Lung microvascular endothelial cell (primary cell): Measurements from ENCODE around the gene SLC10A4. TPM values are rescaled to one million over a fixed set of nuclear protein-coding genes. Genes with fewer than 3 reads are reported as not detected.

Experiments
- DNase-seq, 2 donors: peaks; one replicate each; pipeline versions ENCODE4 v3.0.0 to v3.0.0-alpha.2; 2010; ENCODE audit warnings: low read depth in 2 of 2
- total RNA-seq: library from RNA; depleted of rRNA; stranded (reverse); fragments of >200 nt; gene quantifications from 2 replicates; pipeline ENCODE4 v1.2.1, GENCODE V29; 2014

Gene SLC10A4
- total RNA-seq, 1 donor from 2014 or later = 0.20 TPM

DNA sequence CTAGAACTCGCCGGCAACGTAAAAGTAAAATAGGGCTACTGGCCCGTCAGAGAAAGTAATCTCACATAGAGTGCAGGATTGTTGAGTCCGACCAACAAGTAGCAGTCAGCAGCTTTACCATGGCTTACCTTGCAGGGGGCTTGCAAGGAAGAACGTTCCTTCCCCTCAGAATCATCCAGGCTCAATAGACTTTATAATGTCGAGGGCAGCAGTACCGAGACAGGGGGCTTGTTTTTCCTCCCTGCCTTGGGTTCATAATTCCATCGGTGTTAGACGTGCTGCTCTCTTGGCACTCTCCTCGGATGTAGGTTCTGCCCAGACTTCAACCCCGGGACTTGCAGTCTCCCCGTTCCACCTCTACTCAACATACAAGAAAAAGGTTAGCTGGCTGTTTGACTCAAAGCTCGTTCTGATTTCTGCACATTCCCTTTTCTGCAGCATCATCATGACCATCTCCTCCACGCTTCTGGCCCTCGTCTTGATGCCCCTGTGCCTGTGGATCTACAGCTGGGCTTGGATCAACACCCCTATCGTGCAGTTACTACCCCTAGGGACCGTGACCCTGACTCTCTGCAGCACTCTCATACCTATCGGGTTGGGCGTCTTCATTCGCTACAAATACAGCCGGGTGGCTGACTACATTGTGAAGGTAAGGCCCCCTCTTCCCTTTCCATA lies 1.5 kb downstream of the SLC10A4 start:
- no peak for DNase-seq

DNA sequence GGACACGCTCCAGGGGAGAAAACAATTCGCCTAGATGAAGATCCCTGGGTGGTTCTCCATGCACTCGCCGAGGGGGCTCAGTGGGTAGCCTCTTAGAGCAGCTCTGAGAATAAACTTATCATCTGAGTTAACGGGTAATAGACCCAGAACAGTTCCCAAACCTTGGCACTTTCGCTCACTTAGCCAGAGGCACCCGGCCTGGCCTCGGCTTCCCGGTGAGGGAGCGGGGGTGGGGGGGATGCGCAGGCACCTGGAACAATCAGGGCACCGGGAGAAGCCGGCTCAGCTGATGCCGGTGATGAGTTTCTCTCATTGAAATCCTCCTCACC lies 6.5 kb downstream of the SLC10A4 start:
- DNase-seq = no peak

DNA sequence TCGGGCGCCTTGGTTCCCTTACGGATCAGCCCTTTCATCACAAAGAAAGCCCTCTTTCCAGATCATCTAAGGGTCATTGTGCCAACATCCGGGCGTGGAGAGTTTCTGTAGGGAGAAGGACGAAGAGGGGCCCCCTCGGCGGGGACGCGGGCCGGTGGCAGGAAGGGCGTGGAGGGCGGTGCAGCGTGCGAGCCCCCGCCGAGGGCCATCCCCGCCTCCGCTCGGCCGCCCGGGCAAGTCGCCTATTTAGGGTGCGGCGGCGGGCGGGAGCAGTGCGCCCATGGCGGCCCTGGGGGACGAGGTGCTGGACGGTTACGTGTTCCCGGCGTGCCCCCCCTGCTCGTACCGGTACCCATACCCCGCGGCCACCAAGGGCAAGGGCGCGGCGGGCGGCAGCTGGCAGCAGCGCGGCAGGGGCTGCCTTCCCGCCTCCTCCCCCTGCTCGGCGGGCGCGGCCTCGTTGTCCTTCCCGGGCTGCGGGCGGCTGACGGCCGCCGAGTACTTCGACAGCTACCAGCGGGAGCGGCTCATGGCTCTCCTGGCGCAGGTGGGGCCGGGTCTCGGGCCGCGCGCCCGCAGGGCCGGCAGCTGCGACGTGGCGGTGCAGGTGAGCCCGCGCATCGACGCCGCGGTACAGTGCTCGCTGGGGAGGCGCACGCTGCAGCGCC lies 7.0 kb downstream of the SLC10A4 start, which contains the start of gene ZAR1:
Gene ZAR1, plus strand, starts transcription at position 241 of the 668 bp plus-strand sequence. Its CDS starts 40 bp downstream, at position 281.
- no peak for DNase-seq

DNA sequence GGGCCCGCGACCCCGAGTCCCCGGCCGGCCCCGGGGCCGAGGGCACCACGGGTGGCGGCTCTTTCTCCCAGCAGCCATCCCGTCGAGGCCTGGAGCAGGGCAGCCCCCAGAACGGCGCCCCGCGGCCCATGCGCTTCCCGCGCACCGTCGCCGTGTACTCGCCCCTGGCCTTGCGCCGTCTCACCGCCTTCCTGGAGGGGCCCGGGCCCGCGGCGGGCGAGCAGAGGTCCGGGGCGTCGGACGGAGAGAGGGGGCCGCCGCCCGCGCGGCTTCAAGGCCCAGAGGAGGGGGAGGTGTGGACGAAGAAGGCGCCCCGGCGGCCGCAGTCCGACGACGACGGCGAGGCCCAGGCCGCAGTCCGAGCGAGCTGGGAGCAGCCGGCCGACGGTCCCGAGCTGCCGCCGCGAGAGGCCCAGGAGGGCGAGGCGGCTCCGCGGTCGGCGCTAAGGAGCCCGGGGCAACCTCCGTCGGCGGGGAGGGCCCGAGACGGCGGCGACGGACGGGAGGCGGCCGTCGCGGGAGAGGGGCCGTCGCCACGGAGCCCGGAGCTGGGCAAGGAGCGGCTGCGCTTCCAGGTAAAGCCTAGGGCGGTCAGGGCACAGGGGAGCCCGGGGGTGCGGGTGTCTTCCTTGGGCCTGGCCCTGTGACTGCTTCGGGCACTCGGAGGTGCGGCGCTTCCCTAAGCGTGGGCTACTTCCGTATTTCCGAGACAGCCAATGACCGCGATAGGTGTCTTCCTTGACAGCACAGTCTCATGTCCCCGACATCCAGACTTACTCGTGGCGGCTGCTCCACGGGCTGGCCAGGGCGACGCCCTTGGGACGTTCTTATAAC lies 7.8 kb downstream of the SLC10A4 start:
- no peak for DNase-seq

DNA sequence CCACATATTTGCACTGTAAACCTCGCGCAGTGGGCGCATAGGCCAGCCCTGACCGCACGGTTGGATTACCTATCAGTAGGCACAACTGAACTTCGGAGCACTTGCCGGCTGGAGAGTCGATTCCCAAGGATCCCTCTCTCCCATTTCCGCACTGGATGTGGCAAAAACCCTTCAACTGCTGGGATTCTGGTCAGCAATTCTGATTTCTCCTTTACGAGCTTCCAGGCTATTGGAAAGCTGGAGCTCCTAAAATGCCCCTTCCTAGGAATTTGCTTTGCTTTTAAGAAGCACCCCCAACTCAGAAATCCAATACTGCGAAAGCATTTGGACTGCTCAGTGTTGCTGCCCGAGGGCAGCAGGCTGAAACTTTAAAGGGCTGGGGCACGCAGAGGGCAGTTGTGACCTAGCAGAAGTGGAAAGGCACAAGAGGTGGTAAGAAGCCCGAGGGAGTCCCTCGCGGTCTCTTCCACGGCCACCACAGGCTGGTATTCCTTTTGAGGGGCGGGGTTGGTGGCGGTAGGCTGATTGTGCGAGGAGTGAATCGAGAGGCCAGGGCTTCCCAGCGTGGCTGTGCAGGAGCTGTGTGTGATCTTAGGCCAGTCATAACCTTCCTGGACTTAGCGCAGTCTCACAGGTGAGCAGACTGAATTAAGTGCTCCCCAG lies 8.5 kb downstream of the SLC10A4 start:
- no peak for DNase-seq

DNA sequence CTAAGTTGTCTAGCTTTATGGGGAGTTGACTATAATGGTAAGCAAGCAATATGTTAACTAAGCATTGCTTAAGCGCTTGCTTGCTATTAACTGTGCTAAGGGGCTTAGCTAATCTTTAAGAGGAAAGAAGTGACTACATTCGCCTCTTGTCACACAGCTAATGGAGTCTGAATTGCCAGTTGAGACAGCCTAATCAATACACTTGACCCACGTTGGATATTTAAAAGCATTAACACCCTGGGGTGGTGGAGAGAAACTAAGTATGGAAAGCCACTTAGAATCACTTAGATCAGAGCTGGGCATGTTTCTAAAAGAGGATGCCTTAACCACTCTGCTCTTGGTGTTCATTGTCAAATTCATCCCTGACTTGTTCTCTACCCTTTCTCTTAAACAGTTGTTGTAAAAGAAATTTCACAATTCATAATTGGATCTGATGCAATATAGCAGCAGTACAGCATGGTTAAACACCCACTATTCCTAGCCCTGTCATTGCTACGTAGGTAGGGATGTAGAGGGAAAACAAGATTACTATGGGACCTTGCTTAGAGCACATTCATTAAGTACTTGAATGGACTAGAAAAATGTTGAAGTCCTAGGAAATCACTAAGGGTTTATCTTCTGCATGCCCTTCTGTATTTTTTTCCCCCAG lies 10.4 kb downstream of the SLC10A4 start:
- DNase-seq = no peak

DNA sequence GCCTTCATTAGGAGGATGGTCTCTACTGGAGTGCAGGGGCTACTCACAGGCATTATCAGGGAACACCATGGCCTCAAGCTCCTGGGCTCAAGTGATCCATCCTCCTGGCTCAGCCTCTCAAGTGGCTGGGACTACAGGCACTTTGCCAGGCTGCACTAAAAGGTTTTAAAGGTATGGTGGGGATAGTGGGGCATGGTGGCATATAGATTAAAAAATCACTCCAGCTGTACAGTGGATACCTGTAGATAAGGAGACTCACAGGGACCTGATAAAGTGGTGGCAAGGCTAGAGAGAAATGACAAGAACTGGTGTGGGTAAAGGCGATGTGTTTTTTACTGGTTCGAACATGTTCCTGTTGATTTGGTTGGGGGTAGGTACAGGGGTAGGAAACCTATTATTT lies 12.8 kb downstream of the SLC10A4 start:
- no peak for DNase-seq

DNA sequence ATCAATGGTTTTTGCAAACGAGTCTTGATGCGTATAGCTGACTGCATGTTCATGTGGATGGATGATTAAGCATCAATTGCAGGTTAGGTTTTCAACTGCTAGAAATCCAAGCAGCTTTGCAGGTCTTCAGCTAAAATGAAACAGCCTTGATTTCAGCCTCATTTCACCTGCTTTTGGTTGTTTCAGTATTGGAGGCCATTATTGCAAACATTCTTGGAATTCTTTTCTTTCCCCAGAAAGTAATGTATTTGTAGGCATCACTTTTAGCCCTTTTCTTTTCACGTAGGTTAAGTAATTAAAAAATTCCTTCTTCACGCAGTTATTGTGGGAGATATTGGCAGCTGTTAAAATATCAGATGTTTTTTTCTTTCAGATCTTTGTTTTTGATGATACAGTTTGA lies 15.8 kb downstream of the SLC10A4 start:
- DNase-seq = no peak

DNA sequence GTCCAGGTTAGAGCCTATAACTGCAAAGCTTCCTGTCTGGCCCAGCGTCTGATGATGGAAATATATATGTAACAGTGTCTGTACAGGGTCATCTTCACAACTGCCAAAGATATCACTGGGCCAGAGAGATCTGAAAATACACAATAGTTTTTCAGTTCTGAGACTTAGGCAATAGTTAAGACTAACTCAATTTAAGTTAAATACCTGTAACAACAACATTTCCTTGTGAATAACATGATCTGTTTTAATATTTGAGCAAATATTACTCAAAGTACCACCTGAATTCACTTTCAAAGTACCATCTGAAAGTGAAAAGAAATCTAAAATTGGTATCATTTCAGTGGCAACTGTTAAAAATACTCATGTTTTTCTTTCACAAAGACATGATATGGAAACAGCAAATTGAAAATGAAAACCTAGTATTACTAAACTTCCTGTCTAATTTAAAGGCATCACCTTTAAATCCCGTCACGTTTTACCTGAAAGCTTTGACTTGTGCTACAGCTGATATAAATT lies 16.5 kb downstream of the SLC10A4 start:
- DNase-seq = peak in 1 of 2 donors; percentile 72

DNA sequence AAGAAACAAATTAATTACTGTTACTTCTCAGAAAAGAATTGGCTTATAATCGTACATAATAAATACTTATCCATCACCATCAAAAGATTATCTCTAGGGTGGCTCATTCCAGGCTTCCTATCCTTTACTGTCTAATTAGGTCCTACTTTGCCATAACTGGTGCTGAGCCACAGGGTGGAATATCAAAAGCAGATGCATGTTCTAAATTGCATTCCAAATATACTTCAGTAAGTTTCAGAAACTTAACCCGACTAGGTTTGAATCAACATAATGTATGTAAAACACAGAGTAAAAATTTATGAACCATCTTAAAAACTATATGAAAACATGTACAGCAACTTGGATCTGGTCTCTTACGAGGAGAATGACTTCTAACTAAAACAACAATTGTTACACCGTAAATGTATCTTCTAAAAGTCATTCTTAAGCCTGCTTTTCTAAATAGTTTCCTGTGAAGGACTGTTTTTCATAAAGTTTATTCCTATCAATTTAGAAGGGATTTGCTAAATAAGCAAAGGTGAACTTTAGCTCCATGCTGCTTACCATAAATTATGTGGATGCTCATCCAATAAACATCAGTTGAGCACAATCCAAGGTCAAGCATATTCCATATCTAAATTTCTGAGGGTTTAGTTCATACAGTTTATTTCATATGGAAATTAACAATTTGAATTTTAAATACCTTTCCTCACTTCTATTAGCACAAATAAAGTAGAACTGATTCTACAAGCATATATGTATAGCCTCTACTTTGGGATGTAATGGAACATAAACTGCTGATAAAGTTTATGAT lies 20.3 kb downstream of the SLC10A4 start:
- DNase-seq = no peak

DNA sequence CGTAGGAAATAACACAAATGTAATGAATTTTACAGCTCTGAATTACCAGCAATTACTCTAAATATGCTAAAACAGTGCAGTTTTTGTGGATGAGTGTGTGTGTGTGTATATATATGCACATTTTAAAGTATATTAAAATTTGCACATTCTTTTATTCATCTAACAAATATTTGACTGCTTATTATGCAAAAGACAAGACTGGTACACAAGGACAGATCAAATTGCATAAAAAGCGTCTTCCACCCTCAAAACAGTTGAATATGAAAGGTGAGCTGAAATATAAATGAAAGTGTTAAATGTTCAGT lies 20.8 kb downstream of the SLC10A4 start:
- DNase-seq = no peak

DNA sequence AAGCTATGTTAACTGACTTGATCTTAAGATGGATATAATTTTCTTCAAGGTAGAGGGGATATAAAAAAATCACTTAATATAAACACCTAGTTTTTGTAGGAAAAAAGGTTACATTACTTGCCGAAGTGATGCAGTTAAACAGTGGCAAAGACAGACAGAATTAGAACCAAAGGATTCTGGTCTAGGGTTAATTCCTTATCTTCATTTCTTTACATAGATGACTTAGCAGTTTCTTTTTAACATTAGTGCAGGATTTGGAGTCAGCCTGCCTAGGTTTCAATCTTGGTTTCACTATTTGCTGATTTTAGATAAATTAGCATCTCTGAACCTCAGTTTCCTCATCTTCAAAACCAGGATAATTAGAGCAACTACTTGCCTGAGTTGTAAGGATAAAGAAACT lies 21.2 kb downstream of the SLC10A4 start:
- DNase-seq = no peak

DNA sequence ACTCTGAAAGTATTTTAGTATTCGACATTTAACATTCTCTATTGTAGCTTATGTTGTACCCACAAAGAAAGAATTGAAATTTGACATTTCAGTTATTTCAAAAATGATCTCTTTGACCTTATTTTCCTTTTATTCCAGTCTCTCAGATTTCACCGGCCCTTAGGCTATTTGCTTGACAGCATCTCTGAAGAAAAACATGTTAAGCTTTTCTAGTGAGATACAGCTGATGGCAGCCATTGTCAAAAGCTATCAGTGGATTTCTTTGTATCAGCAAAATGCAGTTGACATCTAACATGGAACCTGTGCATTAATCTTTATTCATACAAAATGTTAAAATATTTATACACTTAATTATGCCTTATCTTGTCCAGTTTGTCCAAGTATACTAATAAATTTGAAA lies 23.6 kb downstream of the SLC10A4 start:
- no peak for DNase-seq

DNA sequence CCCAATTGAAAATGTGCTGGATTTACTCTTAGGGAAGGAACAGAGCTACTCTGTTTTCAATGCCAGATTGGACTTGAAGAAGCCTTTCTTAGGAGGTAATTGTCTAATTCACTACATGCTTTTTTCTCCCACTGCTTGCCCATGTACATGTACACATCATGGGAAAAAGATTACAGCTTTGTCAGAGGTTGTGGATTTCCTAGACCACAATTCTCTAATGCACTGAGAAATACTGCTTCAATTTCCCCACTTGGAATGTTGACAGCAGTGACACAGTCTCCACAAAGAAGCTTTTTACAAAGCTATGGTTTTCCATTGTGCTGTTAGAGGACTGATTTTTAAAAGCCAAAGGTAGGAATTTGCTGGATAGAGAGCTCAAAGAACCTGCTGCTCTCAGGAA lies 26.4 kb downstream of the SLC10A4 start:
- DNase-seq = no peak

DNA sequence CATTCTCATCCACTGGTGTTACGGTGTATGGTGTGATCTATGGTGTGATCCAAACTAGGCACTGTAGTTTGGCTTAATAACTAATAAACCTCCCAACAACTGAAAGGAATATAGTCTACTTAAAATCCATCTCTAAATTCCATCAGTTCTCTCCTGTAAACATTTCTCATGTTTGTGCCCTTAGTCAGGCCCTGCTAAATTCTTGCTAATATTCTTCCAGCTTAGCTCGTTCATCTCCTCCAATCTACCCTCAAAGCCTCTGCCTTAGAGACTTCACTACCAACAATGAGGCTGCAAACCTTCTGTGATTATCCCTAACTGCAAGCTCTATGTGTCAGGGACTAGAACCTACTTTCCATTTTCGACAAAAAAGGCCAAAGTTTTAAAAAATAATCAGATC lies 35.0 kb downstream of the SLC10A4 start:
- DNase-seq = no peak

DNA sequence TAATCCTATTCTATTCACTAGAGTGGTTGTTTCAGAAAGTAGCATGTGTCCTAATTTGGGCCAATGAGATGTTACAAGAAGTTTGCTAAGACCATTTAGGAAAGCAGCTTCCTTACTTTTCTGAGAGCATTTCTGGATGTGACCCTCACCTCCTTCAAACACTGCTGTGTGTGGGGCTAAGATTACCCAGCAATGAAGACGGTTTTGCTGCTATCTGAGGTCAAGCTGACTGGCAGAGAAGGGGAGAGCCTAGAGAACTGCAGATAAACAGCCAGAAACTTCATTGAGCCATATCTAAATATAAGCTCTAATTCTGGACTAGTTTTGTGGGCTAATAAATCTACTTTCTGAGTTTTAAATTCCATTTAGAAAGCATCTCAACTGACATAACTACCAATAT lies 43.3 kb downstream of the SLC10A4 start:
- no peak for DNase-seq

DNA sequence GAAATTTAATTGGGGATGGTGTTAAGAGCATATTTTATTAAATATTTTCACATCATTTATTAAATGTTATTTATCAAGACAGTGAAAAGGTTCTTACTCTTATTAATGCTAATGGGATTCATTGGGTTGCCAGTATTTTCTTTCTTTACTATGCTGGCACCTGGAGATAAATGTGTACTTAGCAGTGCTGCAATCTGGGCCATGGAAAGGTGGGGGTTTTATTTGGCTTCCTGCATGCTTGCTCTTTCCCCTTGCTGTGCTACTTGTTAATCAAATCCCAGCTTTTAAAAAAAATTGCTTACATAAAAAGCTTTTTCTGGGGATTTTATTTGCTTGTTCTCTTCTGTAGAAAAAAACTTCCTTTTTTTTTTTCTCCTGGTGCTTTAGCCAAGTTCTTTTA lies 55.2 kb downstream of the SLC10A4 start:
- DNase-seq = no peak
